K562 (cell line): ENCODE results near the gene ZNF740. TPM values are rescaled to one million over a fixed set of nuclear protein-coding genes. Genes with fewer than 3 reads are reported as not detected.

Source experiments
- ATF7 ChIP-seq: fragments of 450-650 bp; IDR thresholded peaks from 2 replicates; pipeline ENCODE4 v1.7.1; 2014; ENCODE audit warnings: mild to moderate bottlenecking, moderate library complexity
- CBFA2T2 ChIP-seq: fragments of 450-650 bp; conservative IDR thresholded peaks from 2 replicates; pipeline ENCODE4 v1.6.1; 2017; ENCODE audit warnings: mild to moderate bottlenecking
- CTBP1 ChIP-seq: fragments of 450-650 bp; IDR thresholded peaks from 2 replicates; pipeline ENCODE4 v1.6.1; 2016; ENCODE audit warnings: borderline replicate concordance
- CXXC5 ChIP-seq: fragments of 250-450 bp; sonication (Bioruptor Pico); IDR thresholded peaks from 2 replicates; pipeline ENCODE4 v1.8.0; 2022; ENCODE audit warnings: inconsistent platforms, mild to moderate bottlenecking, moderate library complexity
- DEAF1 ChIP-seq: fragments of 450-650 bp; formaldehyde crosslinking; IDR thresholded peaks from 2 replicates; pipeline ENCODE4 v1.4.0; 2020; ENCODE audit warnings: mild to moderate bottlenecking, moderate library complexity
- EP300 ChIP-seq: IDR thresholded peaks from 2 replicates; pipeline ENCODE4 v1.6.1; 2012; ENCODE audit warnings: low read length, improper control_type of control experiment
- GABPB2 ChIP-seq: fragments of 250-450 bp; sonication (Bioruptor Pico); conservative IDR thresholded peaks from 2 replicates; pipeline ENCODE4 v1.5.1; 2021; ENCODE audit warnings: mild to moderate bottlenecking
- KDM1A ChIP-seq, 2 experiments: fragments of 450-650 bp; IDR thresholded peaks; 2 replicates each; pipeline ENCODE4 v1.6.1; 2016; ENCODE audit warnings: mild to moderate bottlenecking in 2 of 2
- MYC ChIP-seq, 2 experiments: fragments of 250-450 bp in 1 of 2; sonication (Bioruptor Pico) in 1 of 2; IDR thresholded peaks; 2 replicates each; pipeline versions ENCODE4 v1.5.1 to v1.6.1; 2012 to 2021; ENCODE audit warnings: low read depth in 2 of 2, borderline replicate concordance in 1 of 2, improper control_type of control experiment in 1 of 2, low read length in 1 of 2, mild to moderate bottlenecking in 1 of 2, moderate library complexity in 1 of 2
- MYNN ChIP-seq, 2 experiments: sonication (generic); formaldehyde crosslinking in 1 of 2; IDR thresholded peaks; 2 replicates each; pipeline versions ENCODE4 v1.5.0 to v1.6.1; 2016 to 2020; ENCODE audit warnings: antibody characterized with exemption in 1 of 2, missing genetic modification reagents in 1 of 2
- NEUROD1 ChIP-seq: fragments of 150-350 bp; IDR thresholded peaks from 2 replicates; pipeline ENCODE4 v1.6.1; 2014; ENCODE audit warnings: borderline replicate concordance, low read length, low read depth; ENCODE audit not compliant: partially characterized antibody
- PKNOX1 ChIP-seq: fragments of 450-650 bp; IDR thresholded peaks from 2 replicates; pipeline ENCODE4 v1.6.1; 2016
- RBM39 ChIP-seq: fragments of 200-400 bp; formaldehyde crosslinking; optimal IDR thresholded peaks from 2 replicates; pipeline ENCODE3; 2018; ENCODE audit warnings: low read depth, low read length
- RHOXF2B ChIP-seq: fragments of 250-450 bp; sonication (Bioruptor Pico); conservative IDR thresholded peaks from 2 replicates; pipeline ENCODE4 v1.5.1; 2021
- SP2 ChIP-seq: IDR thresholded peaks from 2 replicates; pipeline ENCODE4 v1.6.1; 2011; ENCODE audit warnings: mild to moderate bottlenecking, low read depth, low read length, moderate library complexity; ENCODE audit not compliant: poor library complexity, severe bottlenecking; ENCODE audit errors: extremely low read depth
- SRF ChIP-seq, 2 experiments: fragments of 250-450, 450-650 bp in 1 of 2; sonication (Bioruptor Pico) in 1 of 2; sonication (generic) in 1 of 2; formaldehyde crosslinking; IDR thresholded peaks; 2 replicates each; pipeline versions ENCODE4 v1.5.0 to v1.5.1; 2020 to 2022; ENCODE audit warnings: mild to moderate bottlenecking in 1 of 2, missing genetic modification reagents in 1 of 2
- SRSF9 ChIP-seq: fragments of 200-400 bp; formaldehyde crosslinking; IDR thresholded peaks from 2 replicates; pipeline ENCODE4 v1.6.1; 2017; ENCODE audit warnings: low read depth, low read length, borderline replicate concordance
- TAF1 ChIP-seq: IDR thresholded peaks from 2 replicates; pipeline ENCODE4 v1.6.1; 2011; ENCODE audit warnings: mild to moderate bottlenecking, low read length, moderate library complexity; ENCODE audit not compliant: insufficient read depth, control insufficient read depth, severe bottlenecking; ENCODE audit errors: extremely low read depth
- TBP ChIP-seq: optimal IDR thresholded peaks from 2 replicates; pipeline ENCODE3; 2011; ENCODE audit warnings: low read depth, low read length, improper control_type of control experiment
- VEZF1 ChIP-seq: fragments of 200-800 bp; sonication (Bioruptor generic); IDR thresholded peaks from 2 replicates; pipeline ENCODE4 v1.6.1; 2017; ENCODE audit warnings: missing genetic modification characterization, missing compliant biosample characterization
- ZNF232 ChIP-seq: sonication (generic); formaldehyde crosslinking; IDR thresholded peaks from 2 replicates; pipeline ENCODE4 v1.8.0; 2022; ENCODE audit warnings: mild to moderate bottlenecking, missing genetic modification reagents
- polyA plus RNA-seq, 8 experiments: library from polyadenylated mRNA; depleted of rRNA in 4 of 8; stranded (reverse) in 5 of 8; unstranded in 3 of 8; fragments of >200 nt; fragmentation: Nextera tagmentation in 2 of 8; fragmentation: Illumina TruSeq in 1 of 8; extraction: Ambion mirVana in 2 of 8; extraction: Trizol in 1 of 8; gene quantifications; 2 replicates each; pipeline versions ENCODE4 v1.2.1 to v1.2.3, GENCODE V29; 2011 to 2014; ENCODE audit warnings: inconsistent platforms in 1 of 8, missing spikeins in 1 of 8
- total RNA-seq, 7 experiments: library from RNA; depleted of rRNA in 6 of 7; stranded (reverse); fragments of >200 nt in 6 of 7; fragmentation: Illumina TruSeq in 2 of 7; extraction: Trizol in 2 of 7; gene quantifications; 2 replicates each; pipeline versions ENCODE4 v1.2.1 to v1.2.3, GENCODE V29; 2011 to 2021; ENCODE audit warnings: low replicate concordance in 1 of 7
- TF ChIP-seq, protein P1 (sequence below): sonication (generic); formaldehyde crosslinking; IDR thresholded peaks from 2 replicates; pipeline ENCODE4 v1.8.0; 2022; ENCODE audit warnings: missing genetic modification reagents, mild to moderate bottlenecking, moderate library complexity, borderline replicate concordance

Gene ZNF740
- total and polyA plus RNA-seq, 9 of the 15 experiments (the other 6 are each of a cell fraction or from before 2014, with no cell fraction given): 0.57 to 46.4 (median 18.6) TPM

- peak; percentile 58 for TF ChIP-seq TBP
- peak; percentile 53 for TF ChIP-seq TAF1
- peak; percentile 60; the same call in 1 of the 2 replicates for TF ChIP-seq DEAF1
- TF ChIP-seq GABPB2 (CRISPR knock-in tag): no peak
- peak; percentile 33; the same call in 1 of the 2 replicates for TF ChIP-seq VEZF1 (CRISPR knock-in tag)
- no peak for TF ChIP-seq SRSF9
- peak; percentile 94 for TF ChIP-seq MYC (IDR thresholded peaks at IDR 0.05; ENCODE audit: low read depth, low read length)
- no peak for TF ChIP-seq MYC (CRISPR knock-in tag; IDR thresholded peaks at IDR 0.05; ENCODE audit: borderline replicate concordance, low read depth)
- peak; percentile 56; the same call in 1 of the 2 replicates for TF ChIP-seq EP300
- peak; percentile 31 for TF ChIP-seq SP2
- peak; percentile 23 to 56; a peak in 2 of 4 replicates for TF ChIP-seq KDM1A (IDR thresholded peaks at IDR 0.05)
- peak; percentile 54; the same call in 1 of the 2 replicates for TF ChIP-seq PKNOX1
- TF ChIP-seq CXXC5 (CRISPR knock-in tag): peak; percentile 42
- peak; percentile 98 for TF ChIP-seq CTBP1
- TF ChIP-seq RBM39: peak; percentile 93
- TF ChIP-seq ZNF232 (CRISPR knock-in tag): no peak
- no peak for TF ChIP-seq MYNN (IDR thresholded peaks at IDR 0.05)
- TF ChIP-seq MYNN (CRISPR knock-in tag; IDR thresholded peaks at IDR 0.05): no peak
- TF ChIP-seq, protein P1, sequence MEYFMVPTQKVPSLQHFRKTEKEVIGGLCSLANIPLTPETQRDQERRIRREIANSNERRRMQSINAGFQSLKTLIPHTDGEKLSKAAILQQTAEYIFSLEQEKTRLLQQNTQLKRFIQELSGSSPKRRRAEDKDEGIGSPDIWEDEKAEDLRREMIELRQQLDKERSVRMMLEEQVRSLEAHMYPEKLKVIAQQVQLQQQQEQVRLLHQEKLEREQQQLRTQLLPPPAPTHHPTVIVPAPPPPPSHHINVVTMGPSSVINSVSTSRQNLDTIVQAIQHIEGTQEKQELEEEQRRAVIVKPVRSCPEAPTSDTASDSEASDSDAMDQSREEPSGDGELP (CRISPR knock-in tag): peak; percentile 73; the same call in 1 of the 2 replicates
- TF ChIP-seq RHOXF2B (CRISPR knock-in tag): no peak
- peak; percentile 27 for TF ChIP-seq NEUROD1
- TF ChIP-seq SRF (CRISPR knock-in tag; IDR thresholded peaks at IDR 0.05): peak in 1 of 2 experiments; percentile 36; a peak in 1 of 4 replicates
- peak; percentile 59; the same call in 1 of the 2 replicates for TF ChIP-seq ATF7
- TF ChIP-seq CBFA2T2: peak; percentile 9; the same call in 1 of the 2 replicates
Measured at GRCh38 chr12:53159195-53159839, 21.2 kb upstream of the ZNF740 start (continued).
